Keratinocyte (primary cell): ENCODE results near the gene RMND1. TPM values are rescaled to one million over a fixed set of nuclear protein-coding genes. Genes with fewer than 3 reads are reported as not detected.

Source experiments
- DNase-seq: peaks from one replicate; pipeline ENCODE4 v3.0.0-alpha.2; 2011; ENCODE audit warnings: low read depth, missing footprints, low spot score
- FAIRE-seq: peaks from 2 replicates; lab custom pipeline; 2011; peaks lifted over from hg19 to GRCh38; lab: Jason Lieb, UNC
- H2AFZ ChIP-seq: 2 replicates; pipeline ENCODE4 v1.6.0; 2012; ENCODE audit warnings: low read length, control low read depth, inconsistent platforms; ENCODE audit not compliant: control insufficient read depth
- H3K27ac ChIP-seq: 2 replicates; pipeline ENCODE4 v1.5.1; 2011; ENCODE audit warnings: low read length; ENCODE audit not compliant: control insufficient read depth, insufficient read depth
- H3K27me3 ChIP-seq: 3 replicates; pipeline ENCODE4 v1.6.0; 2011; ENCODE audit warnings: low read length; ENCODE audit not compliant: control insufficient read depth, insufficient read depth; ENCODE audit errors: extremely low read depth
- H3K36me3 ChIP-seq, 2 experiments: 2 replicates in 1 of 2; 3 replicates in 1 of 2; pipeline ENCODE4 v1.5.1; 2011; ENCODE audit warnings: low read length in 2 of 2, mild to moderate bottlenecking in 1 of 2; ENCODE audit not compliant: control insufficient read depth in 2 of 2, insufficient read depth in 2 of 2; ENCODE audit errors: extremely low read depth in 1 of 2
- H3K4me1 ChIP-seq: 3 replicates; pipeline ENCODE4 v1.5.1; 2011; ENCODE audit warnings: low read length; ENCODE audit not compliant: control insufficient read depth, insufficient read depth; ENCODE audit errors: extremely low read depth
- H3K4me2 ChIP-seq: 3 replicates; pipeline ENCODE4 v1.6.0; 2011; ENCODE audit warnings: low read depth, low read length; ENCODE audit not compliant: control insufficient read depth, insufficient read depth; ENCODE audit errors: extremely low read depth
- H3K4me3 ChIP-seq, 3 experiments: fragments of 200-600 bp in 1 of 3; sonication (generic) in 1 of 3; 2 replicates in 2 of 3; 3 replicates in 1 of 3; pipeline ENCODE4 v1.5.1; 2011 to 2016; ENCODE audit warnings: low read length in 3 of 3, mild to moderate bottlenecking in 3 of 3, control low read depth in 2 of 3, inconsistent platforms in 1 of 3, low read depth in 1 of 3, mixed read lengths in 1 of 3, mixed run types in 1 of 3, moderate library complexity in 1 of 3; ENCODE audit not compliant: control insufficient read depth in 2 of 3, insufficient read depth in 2 of 3; ENCODE audit errors: extremely low read depth in 1 of 3
- H3K79me2 ChIP-seq: 2 replicates; pipeline ENCODE4 v1.6.0; 2012; ENCODE audit warnings: low read length; ENCODE audit not compliant: control insufficient read depth, insufficient read depth
- H3K9ac ChIP-seq: 3 replicates; pipeline ENCODE4 v1.6.0; 2011; ENCODE audit warnings: low read length; ENCODE audit not compliant: control insufficient read depth, insufficient read depth; ENCODE audit errors: extremely low read depth
- H3K9me1 ChIP-seq: 3 replicates; pipeline ENCODE4 v1.6.0; 2011; ENCODE audit warnings: low read length; ENCODE audit not compliant: control insufficient read depth, insufficient read depth; ENCODE audit errors: extremely low read depth
- H3K9me3 ChIP-seq: 2 replicates; pipeline ENCODE4 v1.5.1; 2012; ENCODE audit warnings: low read depth, low read length; ENCODE audit not compliant: control insufficient read depth
- H4K20me1 ChIP-seq: 3 replicates; pipeline ENCODE4 v1.6.0; 2011; ENCODE audit warnings: low read length; ENCODE audit not compliant: control insufficient read depth, insufficient read depth; ENCODE audit errors: extremely low read depth
- CTCF ChIP-seq, 3 experiments: IDR thresholded peaks in 1 of 3; conservative IDR thresholded peaks in 1 of 3; optimal IDR thresholded peaks in 1 of 3; 2 replicates in 2 of 3; 3 replicates in 1 of 3; pipeline versions ENCODE3 to v1.5.1; 2011; ENCODE audit warnings: low read length in 3 of 3, mild to moderate bottlenecking in 3 of 3, moderate library complexity in 2 of 3, control low read depth in 1 of 3, inconsistent platforms in 1 of 3; ENCODE audit not compliant: insufficient read depth in 2 of 3; ENCODE audit errors: extremely low read depth in 1 of 3
- EZH2 ChIP-seq: IDR thresholded peaks from one replicate; pipeline ENCODE4 v1.6.1; 2012; ENCODE audit warnings: inconsistent platforms, mild to moderate bottlenecking, low read length, moderate library complexity
- dilution Hi-C: fragments of 300-500 bp; cut with MboI; formaldehyde crosslinking; loops from one replicate; pipeline ENCODE4 v1.7.0; 2020; ENCODE audit warnings: low sequenced_read_pairs; ENCODE audit not compliant: extremely low pct_ligation_motif_present
- polyA plus RNA-seq, 5 experiments: library from polyadenylated mRNA; depleted of rRNA in 3 of 5; stranded (reverse) in 3 of 5; stranded (forward) in 1 of 5; unstranded in 1 of 5; fragments of >200 nt; gene quantifications; 1 replicate in 1 of 5; 2 replicates in 3 of 5; 3 replicates in 1 of 5; pipeline versions ENCODE4 v1.2.1 to v1.2.3, GENCODE V29; 2011 to 2012; ENCODE audit warnings: missing spikeins in 2 of 5, low read depth in 1 of 5, low replicate concordance in 1 of 5

RMND1 gene
- polyA plus RNA-seq, 1 donor (not counting 4 experiments of a cell fraction or from before 2014, with no cell fraction given), result 23.1 TPM

- H3K27ac ChIP-seq, result no peak overlapping the region
- peaks cover 2% of the 10 kb centered on the region for H4K20me1 ChIP-seq
- H3K27me3 ChIP-seq, result no peaks in the 10 kb centered on the region
- H3K9me3 ChIP-seq, result no peaks in the 10 kb centered on the region
- no peaks in the 10 kb centered on the region for H3K4me1 ChIP-seq
- no peak for TF ChIP-seq CTCF (optimal IDR thresholded peaks at IDR 0.05 in 1 of 3, IDR thresholded peaks at IDR 0.05 in 1 of 3, conservative IDR thresholded peaks at IDR 0.05 in 1 of 3; ENCODE audit: extremely low read depth in 1 of 3, insufficient read depth in 2 of 3, low read length in 3 of 3)
- no peak for TF ChIP-seq EZH2
- no peak overlapping the region for H3K4me2 ChIP-seq
- H2AFZ ChIP-seq, result no peak overlapping the region
- H3K9ac ChIP-seq, result no peak overlapping the region
- peaks cover 5 to 11% of the 10 kb centered on the region in 2 experiments for H3K36me3 ChIP-seq
- DNase-seq (no peak), FAIRE-seq (no peak)
- no peak overlapping the region for H3K4me3 ChIP-seq
- dilution Hi-C loops, result no loop called here
- peaks cover 31% of the 10 kb centered on the region for H3K79me2 ChIP-seq
- H3K9me1 ChIP-seq, result peaks cover 6% of the 10 kb centered on the region
Observed at GRCh38 chr6:151436802-151437201, 15.1 kb downstream of the RMND1 start.

GRCh38 chr6:151436300-151436699 lies 15.6 kb downstream of the RMND1 start:
- Histone ChIP-seq H3K9ac (no peak overlapping the region), H3K4me2 (no peak overlapping the region), H2AFZ (no peak overlapping the region), H3K27me3 (no peaks in the 10 kb centered on the region), H3K36me3 (peaks cover 3 to 14% of the 10 kb centered on the region in 2 experiments), H4K20me1 (peaks cover 2% of the 10 kb centered on the region), H3K4me1 (no peaks in the 10 kb centered on the region), H3K9me1 (peaks cover 6% of the 10 kb centered on the region), H3K27ac (no peak overlapping the region), H3K4me3 (no peak overlapping the region), H3K79me2 (peaks cover 26% of the 10 kb centered on the region), H3K9me3 (no peaks in the 10 kb centered on the region)
- no peak for TF ChIP-seq CTCF (optimal IDR thresholded peaks at IDR 0.05 in 1 of 3, IDR thresholded peaks at IDR 0.05 in 1 of 3, conservative IDR thresholded peaks at IDR 0.05 in 1 of 3; ENCODE audit: extremely low read depth in 1 of 3, insufficient read depth in 2 of 3, low read length in 3 of 3)
- TF ChIP-seq EZH2, result no peak
- DNase-seq (no peak), FAIRE-seq (no peak)
- dilution Hi-C loops, result no loop called here
